Gastrocnemius medialis (tissue), 4 donors: Measurements from ENCODE around the gene NEMF. TPM values are rescaled to one million over a fixed set of nuclear protein-coding genes. Genes with fewer than 3 reads are reported as not detected.
A peak's percentile ranks its signal among the peaks of the same experiment; 100 is the strongest.

ENCODE experiments used
- ATAC-seq, 2 donors: fragments of 150-250 bp; one replicate each; pipeline ENCODE4 v1.9.1; 2016
- DNase-seq, 2 donors: peaks; one replicate each; pipeline ENCODE4 v3.0.0-alpha.2; 2019
- H3K27ac ChIP-seq, 4 donors: fragments of 200-600 bp; sonication (generic); 1 replicate in 1 of 4; 2 replicates in 3 of 4; pipeline ENCODE4 v1.5.1; 2016 to 2018; ENCODE audit warnings: mild to moderate bottlenecking in 2 of 4, moderate library complexity in 1 of 4
- H3K27me3 ChIP-seq, 3 donors: fragments of 200-600 bp; sonication (generic) in 2 of 3; 1 replicate in 1 of 3; 2 replicates in 2 of 3; pipeline versions ENCODE4 v1.5.1 to v1.6.0; 2016 to 2019; ENCODE audit warnings: mild to moderate bottlenecking in 1 of 3, moderate library complexity in 1 of 3
- H3K36me3 ChIP-seq, 2 donors: fragments of 200-600 bp; sonication (generic) in 1 of 2; one replicate each; pipeline ENCODE4 v1.5.1; 2017 to 2018
- H3K4me1 ChIP-seq, 2 donors: fragments of 200-600 bp; sonication (generic) in 1 of 2; one replicate each; pipeline ENCODE4 v1.5.1; 2016 to 2017; ENCODE audit warnings: mild to moderate bottlenecking in 2 of 2
- H3K4me3 ChIP-seq, 4 donors: fragments of 200-600 bp; sonication (generic) in 3 of 4; 1 replicate in 1 of 4; 2 replicates in 3 of 4; pipeline ENCODE4 v1.5.1; 2016 to 2019; ENCODE audit warnings: mild to moderate bottlenecking in 2 of 4
- H3K9me3 ChIP-seq, 3 donors: fragments of 200-600 bp; sonication (generic) in 2 of 3; 1 replicate in 1 of 3; 2 replicates in 2 of 3; pipeline ENCODE4 v1.5.1; 2016 to 2019
- POLR2A ChIP-seq, 2 donors: fragments of 450-650 bp; IDR thresholded peaks; one replicate each; pipeline ENCODE4 v1.6.1; 2017; ENCODE audit warnings: antibody characterized with exemption in 2 of 2, mild to moderate bottlenecking in 2 of 2, moderate library complexity in 2 of 2
- in situ Hi-C, 4 donors: fragments of 200-750 bp; cut with MboI; loops; one replicate each; pipeline versions ENCODE4 v1.15.0 to v1.8.0; 2017; ENCODE audit warnings: low sequenced_read_pairs in 4 of 4
- intact Hi-C: fragments of 100-400 bp; cut with DNase I; formaldehyde crosslinking; loops from one replicate; pipeline ENCODE4 v1.15.1; 2023; ENCODE audit warnings: low total_unique reads
- total RNA-seq, 4 donors: library from RNA; depleted of rRNA; stranded (reverse); fragments of >200 nt; gene quantifications; one replicate each; pipeline versions ENCODE4 v1.1.0 to v1.2.3, GENCODE V29; 2016
- TF ChIP-seq, protein P1 (sequence below), 5 experiments: fragments of 450-650 bp in 3 of 5; fragments of 200-600 bp in 2 of 5; sonication (generic) in 2 of 5; IDR thresholded peaks in 4 of 5; conservative IDR thresholded peaks in 1 of 5; 1 replicate in 4 of 5; 2 replicates in 1 of 5; pipeline ENCODE4 v1.5.1; 2016 to 2019; ENCODE audit warnings: antibody characterized with exemption in 5 of 5, mild to moderate bottlenecking in 3 of 5, moderate library complexity in 3 of 5

NEMF gene
- total RNA-seq, 4 donors from 2014 or later = 56.5 to 71.1 (median 65.2) TPM

DNA sequence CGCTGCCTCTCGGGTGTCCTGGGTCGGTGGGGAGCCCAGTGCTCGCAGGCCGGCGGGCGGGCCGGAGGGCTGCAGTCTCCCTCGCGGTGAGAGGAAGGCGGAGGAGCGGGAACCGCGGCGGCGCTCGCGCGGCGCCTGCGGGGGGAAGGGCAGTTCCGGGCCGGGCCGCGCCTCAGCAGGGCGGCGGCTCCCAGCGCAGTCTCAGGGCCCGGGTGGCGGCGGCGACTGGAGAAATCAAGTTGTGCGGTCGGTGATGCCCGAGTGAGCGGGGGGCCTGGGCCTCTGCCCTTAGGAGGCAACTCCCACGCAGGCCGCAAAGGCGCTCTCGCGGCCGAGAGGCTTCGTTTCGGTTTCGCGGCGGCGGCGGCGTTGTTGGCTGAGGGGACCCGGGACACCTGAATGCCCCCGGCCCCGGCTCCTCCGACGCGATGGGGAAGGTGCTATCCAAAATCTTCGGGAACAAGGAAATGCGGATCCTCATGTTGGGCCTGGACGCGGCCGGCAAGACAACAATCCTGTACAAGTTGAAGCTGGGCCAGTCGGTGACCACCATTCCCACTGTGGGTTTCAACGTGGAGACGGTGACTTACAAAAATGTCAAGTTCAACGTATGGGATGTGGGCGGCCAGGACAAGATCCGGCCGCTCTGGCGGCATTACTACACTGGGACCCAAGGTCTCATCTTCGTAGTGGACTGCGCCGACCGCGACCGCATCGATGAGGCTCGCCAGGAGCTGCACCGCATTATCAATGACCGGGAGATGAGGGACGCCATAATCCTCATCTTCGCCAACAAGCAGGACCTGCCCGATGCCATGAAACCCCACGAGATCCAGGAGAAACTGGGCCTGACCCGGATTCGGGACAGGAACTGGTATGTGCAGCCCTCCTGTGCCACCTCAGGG lies 41.0 kb upstream of the NEMF start:
- peak; percentile 27 to 46 for DNase-seq
- Histone ChIP-seq H3K27me3 (no peaks in the 10 kb centered on the region), H3K4me3 (peak overlapping the region; percentile 66 to 93 (median 89)), H3K4me1 (peaks cover 47 to 54% of the 10 kb centered on the region in 2 donors), H3K36me3 (peaks cover 0 to 19% of the 10 kb centered on the region in 2 donors), H3K9me3 (no peaks in the 10 kb centered on the region), H3K27ac (peak overlapping the region; percentile 96 to 100 (median 98))
- TF ChIP-seq, protein P1, sequence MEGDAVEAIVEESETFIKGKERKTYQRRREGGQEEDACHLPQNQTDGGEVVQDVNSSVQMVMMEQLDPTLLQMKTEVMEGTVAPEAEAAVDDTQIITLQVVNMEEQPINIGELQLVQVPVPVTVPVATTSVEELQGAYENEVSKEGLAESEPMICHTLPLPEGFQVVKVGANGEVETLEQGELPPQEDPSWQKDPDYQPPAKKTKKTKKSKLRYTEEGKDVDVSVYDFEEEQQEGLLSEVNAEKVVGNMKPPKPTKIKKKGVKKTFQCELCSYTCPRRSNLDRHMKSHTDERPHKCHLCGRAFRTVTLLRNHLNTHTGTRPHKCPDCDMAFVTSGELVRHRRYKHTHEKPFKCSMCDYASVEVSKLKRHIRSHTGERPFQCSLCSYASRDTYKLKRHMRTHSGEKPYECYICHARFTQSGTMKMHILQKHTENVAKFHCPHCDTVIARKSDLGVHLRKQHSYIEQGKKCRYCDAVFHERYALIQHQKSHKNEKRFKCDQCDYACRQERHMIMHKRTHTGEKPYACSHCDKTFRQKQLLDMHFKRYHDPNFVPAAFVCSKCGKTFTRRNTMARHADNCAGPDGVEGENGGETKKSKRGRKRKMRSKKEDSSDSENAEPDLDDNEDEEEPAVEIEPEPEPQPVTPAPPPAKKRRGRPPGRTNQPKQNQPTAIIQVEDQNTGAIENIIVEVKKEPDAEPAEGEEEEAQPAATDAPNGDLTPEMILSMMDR (IDR thresholded peaks at IDR 0.05 in 4 of 5, conservative IDR thresholded peaks at IDR 0.05 in 1 of 5) = no peak
- no peak for TF ChIP-seq POLR2A (IDR thresholded peaks at IDR 0.05)
- ATAC-seq = peak; percentile 50 to 65
- intact Hi-C loops = loop anchor here (1.0 to 2.0 kb wide), 3 partner anchors 41 to 337 kb away; partner anchors contain the start of genes NEMF and SOS2
- in situ Hi-C loops = loop anchor here in 1 of 4 donors (10.0 kb wide), 1 partner anchor 111 kb away; no protein-coding TSS in a partner anchor

DNA sequence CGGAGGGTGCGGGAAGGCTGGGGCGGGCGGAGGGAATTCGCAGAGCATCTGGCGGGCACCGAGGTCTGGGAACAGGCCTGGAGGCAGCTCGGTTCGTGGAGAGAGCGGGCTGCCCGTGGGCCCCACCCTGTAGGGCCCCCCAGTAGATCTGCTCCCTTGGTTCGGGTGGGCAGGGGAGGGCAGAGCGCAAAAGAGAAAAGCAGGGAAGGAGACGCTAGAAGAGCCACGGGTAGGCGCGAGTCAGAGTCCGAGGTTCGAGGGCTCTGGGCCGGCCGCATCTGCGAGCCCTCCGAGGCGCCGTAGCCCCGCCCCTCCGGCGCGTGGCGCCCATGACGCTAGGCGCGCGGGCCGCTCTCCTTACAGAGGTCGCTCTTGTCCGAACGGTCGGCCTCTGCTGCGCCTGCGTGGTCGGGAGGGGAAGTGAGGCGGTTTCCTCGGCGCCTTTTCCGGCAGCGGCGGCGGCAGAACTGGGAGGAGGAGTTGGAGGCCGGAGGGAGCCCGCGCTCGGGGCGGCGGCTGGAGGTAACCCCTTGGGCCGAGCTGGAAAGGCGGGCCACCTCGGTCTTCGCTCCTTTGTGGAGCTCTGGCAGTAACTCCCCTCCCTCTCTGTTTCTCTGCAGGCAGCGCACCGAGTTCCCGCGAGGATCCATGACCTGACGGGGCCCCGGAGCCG lies 40.2 kb upstream of the NEMF start, which contains the start of gene ARF6:
ARF6 (plus strand) TSS at position 447 of the 673 bp plus-strand sequence. CDS start 655 bp downstream, outside the sequence.
- Histone ChIP-seq H3K4me1 (peaks cover 39 to 46% of the 10 kb centered on the region in 2 donors), H3K9me3 (no peaks in the 10 kb centered on the region), H3K36me3 (peaks cover 0 to 19% of the 10 kb centered on the region in 2 donors), H3K4me3 (peak within 1 kb of the TSS; percentile 66 to 93 (median 89)), H3K27me3 (no peaks in the 10 kb centered on the region), H3K27ac (peak within 1 kb of the TSS; percentile 96 to 100 (median 98))
- in situ Hi-C loops = loop anchor here in 1 of 4 donors (10.0 kb wide), 1 partner anchor 112 kb away; no protein-coding TSS in a partner anchor
- TF ChIP-seq, protein P1 (IDR thresholded peaks at IDR 0.05 in 4 of 5, conservative IDR thresholded peaks at IDR 0.05 in 1 of 5) = peak in 3 of 5 experiments; percentile 11 to 22 (median 20)
- peak; percentile 98 to 99 for TF ChIP-seq POLR2A (IDR thresholded peaks at IDR 0.05)
- DNase-seq (peak; percentile 98 to 99), ATAC-seq (peak; percentile 89 to 90)
- intact Hi-C loops = loop anchor here (1.0 to 2.0 kb wide), 5 partner anchors 24 to 338 kb away; partner anchors contain the start of genes NEMF and SOS2

DNA sequence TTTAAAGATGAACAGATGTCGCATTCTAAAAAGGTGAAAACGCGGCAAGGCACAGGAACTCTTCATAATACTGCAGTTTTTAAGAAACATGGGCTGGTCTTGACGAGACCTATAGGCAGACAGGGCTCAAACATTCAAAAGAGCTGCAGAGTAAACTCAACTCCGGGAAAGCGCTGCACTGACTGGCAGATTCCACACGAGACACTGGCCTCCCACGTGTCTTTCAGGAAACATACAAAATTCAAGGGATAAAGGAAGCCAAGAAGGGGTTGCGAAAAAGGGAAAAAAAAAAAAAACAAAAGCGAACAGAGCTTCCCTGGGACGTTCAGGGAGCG lies 39.7 kb upstream of the NEMF start:
- in situ Hi-C loops (loop anchor here in 1 of 4 donors (10.0 kb wide), 1 partner anchor 113 kb away; no protein-coding TSS in a partner anchor), intact Hi-C loops (loop anchor here (1.0 to 2.0 kb wide), 3 partner anchors 24 to 339 kb away; partner anchors contain the start of gene SOS2)
- no peaks in the 10 kb centered on the region for H3K27me3 ChIP-seq
- ATAC-seq (peak; percentile 68 to 77), DNase-seq (peak; percentile 43 to 73)
- no peaks in the 10 kb centered on the region for H3K9me3 ChIP-seq
- H3K4me3 ChIP-seq = peak overlapping the region; percentile 65 to 93 (median 77)
- no peak for TF ChIP-seq POLR2A (IDR thresholded peaks at IDR 0.05)
- TF ChIP-seq, protein P1 (IDR thresholded peaks at IDR 0.05 in 4 of 5, conservative IDR thresholded peaks at IDR 0.05 in 1 of 5) = no peak
- H3K36me3 ChIP-seq = peaks cover 0 to 19% of the 10 kb centered on the region in 2 donors
- peak overlapping the region; percentile 96 to 100 (median 98) for H3K27ac ChIP-seq
- peaks cover 34 to 41% of the 10 kb centered on the region in 2 donors for H3K4me1 ChIP-seq

DNA sequence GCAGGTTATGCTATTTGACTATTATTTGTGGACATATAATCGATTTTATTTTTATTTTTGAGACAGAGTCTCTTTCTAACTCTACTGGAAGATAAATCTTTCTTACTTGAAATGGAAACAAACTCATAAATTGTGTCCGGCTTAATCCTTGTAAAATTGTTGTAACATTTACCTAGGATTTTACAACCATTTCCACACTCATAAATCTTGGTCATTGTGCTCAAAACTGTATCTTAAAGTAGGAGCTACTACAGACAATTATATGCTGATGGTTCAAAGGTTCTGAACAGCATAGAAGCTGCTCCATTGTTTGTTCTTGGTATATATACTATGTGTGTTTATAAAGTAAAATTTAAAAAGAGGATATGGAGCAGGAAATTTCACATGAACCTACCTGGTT lies 35.7 kb upstream of the NEMF start:
- no peaks in the 10 kb centered on the region for H3K36me3 ChIP-seq
- H3K4me3 ChIP-seq = no peak overlapping the region
- ATAC-seq (no peak), DNase-seq (no peak)
- TF ChIP-seq, protein P1 (IDR thresholded peaks at IDR 0.05 in 4 of 5, conservative IDR thresholded peaks at IDR 0.05 in 1 of 5) = no peak
- TF ChIP-seq POLR2A (IDR thresholded peaks at IDR 0.05) = no peak
- intact Hi-C loops = no loop called here
- H3K27me3 ChIP-seq = no peaks in the 10 kb centered on the region
- no peaks in the 10 kb centered on the region for H3K9me3 ChIP-seq
- peaks cover 7 to 8% of the 10 kb centered on the region in 2 donors for H3K4me1 ChIP-seq
- H3K27ac ChIP-seq = no peak overlapping the region
- in situ Hi-C loops = loop anchor here in 1 of 4 donors (10.0 kb wide), 1 partner anchor 207 kb away; no protein-coding TSS in a partner anchor
